OCI-LY3 (cell line): ENCODE measurements around the gene GTF2A2.

Experiments
- CTCF ChIP-seq: fragments of 200-600, 300-600 bp; sonication (generic); IDR thresholded peaks from 2 replicates; pipeline ENCODE4 v1.5.1; 2014; ENCODE audit warnings: antibody characterized with exemption, low read length, low read depth
- EZH2phosphoT487 ChIP-seq: fragments of 200-600 bp; shearing (Covaris generic); IDR thresholded peaks from 2 replicates; pipeline ENCODE4 v1.6.1; 2018; ENCODE audit warnings: antibody characterized with exemption, mixed run types, low read depth

- TF ChIP-seq CTCF (no peak), EZH2phosphoT487 (no peak)
Observed at GRCh38 chr15:59636184-59636583, 21.1 kb downstream of the GTF2A2 start.
